ENCODE measurements around the gene RPL34.
A peak's percentile ranks its signal among the peaks of the same experiment; 100 is the strongest.
"Not testable (repeated sequence)": the region's sequence is repeated elsewhere in the genome, so short reads cannot be mapped to it uniquely, and the experiment has no call there.

The RPL34 gene

GRCh38 chr4:108620101-108620932 is at the start of gene RPL34:
TSS of gene RPL34 (plus strand) at chr4:108620576. CDS start at chr4:108621960, 1,384 bp downstream.
- peak; percentile 98 for DNase-seq

GRCh38 chr4:108570993-108571569 is 49.3 kb upstream of the RPL34 start:
- no peak for DNase-seq

- DNase-seq, result no peak
Observed at GRCh38 chr4:108574402-108574801, 46.0 kb upstream of the RPL34 start.

GRCh38 chr4:108581083-108581482 is 39.3 kb upstream of the RPL34 start:
- no peak for DNase-seq

GRCh38 chr4:108586778-108587177 is 33.6 kb upstream of the RPL34 start:
- DNase-seq, result no peak

GRCh38 chr4:108588878-108589277 is 31.5 kb upstream of the RPL34 start:
- DNase-seq, result no peak

- no peak for DNase-seq
Observed at GRCh38 chr4:108589961-108590360, 30.4 kb upstream of the RPL34 start.

GRCh38 chr4:108590776-108591175 is 29.6 kb upstream of the RPL34 start:
- DNase-seq, result no peak

GRCh38 chr4:108592674-108592986 is 27.7 kb upstream of the RPL34 start:
- no peak for DNase-seq

- DNase-seq, result not testable (repeated sequence)
Observed at GRCh38 chr4:108594296-108594695, 26.1 kb upstream of the RPL34 start.

GRCh38 chr4:108596344-108596743 is 24.0 kb upstream of the RPL34 start:
- DNase-seq, result no peak

GRCh38 chr4:108601106-108601505 is 19.3 kb upstream of the RPL34 start:
- no peak for DNase-seq

- no peak for DNase-seq
Observed at GRCh38 chr4:108601532-108601931, 18.8 kb upstream of the RPL34 start.

GRCh38 chr4:108602163-108602562 is 18.2 kb upstream of the RPL34 start:
- no peak for DNase-seq

- DNase-seq, result no peak
Observed at GRCh38 chr4:108607079-108607815, 13.1 kb upstream of the RPL34 start.

GRCh38 chr4:108611365-108611764 is 9.0 kb upstream of the RPL34 start:
- DNase-seq, result no peak

GRCh38 chr4:108612365-108612764 is 8.0 kb upstream of the RPL34 start:
- no peak for DNase-seq

GRCh38 chr4:108619372-108620100 is 840 bp upstream of the RPL34 start:
- peak; percentile 13 for DNase-seq

- no peak for DNase-seq
Observed at GRCh38 chr4:108620933-108621905, 843 bp downstream of the RPL34 start.

GRCh38 chr4:108622022-108622421 is 1.6 kb downstream of the RPL34 start:
- DNase-seq, result no peak

- DNase-seq, result no peak
Observed at GRCh38 chr4:108622828-108623227, 2.5 kb downstream of the RPL34 start.
